NCI-H774 (cell line): ENCODE results near the gene NTM.
"Not testable (repeated sequence)": the region's sequence is repeated elsewhere in the genome, so short reads cannot be mapped to it uniquely, and the experiment has no call there.

Source experiments
- DNase-seq: peaks from one replicate; lab custom pipeline; 2025; lab: John Stamatoyannopoulos, UW

Gene NTM

GRCh38 chr11:132047167-132047566 is 676.8 kb downstream of the NTM start:
- no peak for DNase-seq

DNA sequence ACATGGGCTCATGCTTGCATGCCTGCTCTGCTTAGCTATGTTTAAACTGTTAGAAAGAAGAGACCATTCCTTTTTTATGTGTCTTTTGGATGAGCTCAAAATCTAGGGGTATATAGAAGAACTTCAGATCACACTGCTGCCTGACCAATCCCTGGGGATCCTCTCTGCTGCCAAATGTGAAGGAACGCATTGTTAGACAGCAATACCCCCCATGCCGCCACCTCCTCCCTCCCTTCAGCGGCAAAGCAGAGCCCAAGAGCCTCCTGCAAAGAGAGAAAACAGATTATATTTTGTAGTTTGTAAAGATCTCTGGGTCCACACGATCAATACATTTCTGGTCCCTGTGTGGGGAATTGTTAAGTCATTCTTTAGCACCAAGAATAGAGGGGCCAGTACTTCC is 677.6 kb downstream of the NTM start:
- DNase-seq: no peak

DNA sequence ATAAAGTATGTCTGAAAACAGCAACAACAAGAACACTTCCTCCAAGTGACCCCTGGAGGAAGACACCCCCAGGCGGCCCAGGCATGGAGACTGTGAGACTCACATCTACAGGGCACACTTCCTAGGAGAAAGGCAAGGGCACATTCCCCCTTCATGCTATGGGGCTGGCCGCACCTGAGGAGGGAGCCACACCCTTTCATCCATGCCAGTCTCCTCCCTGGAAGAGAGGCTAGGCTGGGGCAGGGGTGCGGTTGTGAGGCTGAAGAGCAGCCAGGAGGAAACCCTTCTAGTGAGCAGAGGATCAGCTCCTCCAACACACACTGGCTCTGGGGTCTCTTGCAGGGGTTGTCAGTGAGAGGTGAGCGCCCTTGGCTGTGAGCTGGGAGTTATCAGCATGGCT is 678.8 kb downstream of the NTM start:
- no peak for DNase-seq

DNA sequence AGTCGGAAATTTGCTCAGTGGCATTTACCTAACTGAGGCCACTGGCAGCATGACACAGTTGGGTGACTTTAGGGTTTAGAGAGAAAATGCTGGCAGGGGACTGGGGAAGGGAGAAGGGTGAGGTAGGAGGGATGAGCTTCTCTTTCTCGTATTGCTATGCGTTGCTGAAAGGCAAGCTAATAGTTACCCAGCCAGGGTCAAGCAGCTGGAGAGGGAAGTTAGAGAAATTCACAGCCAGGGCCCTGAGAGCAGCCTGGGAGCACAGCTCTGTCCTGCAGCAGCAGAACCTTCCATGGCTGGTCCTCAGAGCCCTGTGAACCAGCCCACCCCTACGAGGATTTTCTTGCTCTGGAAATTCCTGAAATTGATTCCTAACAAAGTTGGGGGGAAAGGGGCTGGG is 679.6 kb downstream of the NTM start:
- DNase-seq: no peak

DNA sequence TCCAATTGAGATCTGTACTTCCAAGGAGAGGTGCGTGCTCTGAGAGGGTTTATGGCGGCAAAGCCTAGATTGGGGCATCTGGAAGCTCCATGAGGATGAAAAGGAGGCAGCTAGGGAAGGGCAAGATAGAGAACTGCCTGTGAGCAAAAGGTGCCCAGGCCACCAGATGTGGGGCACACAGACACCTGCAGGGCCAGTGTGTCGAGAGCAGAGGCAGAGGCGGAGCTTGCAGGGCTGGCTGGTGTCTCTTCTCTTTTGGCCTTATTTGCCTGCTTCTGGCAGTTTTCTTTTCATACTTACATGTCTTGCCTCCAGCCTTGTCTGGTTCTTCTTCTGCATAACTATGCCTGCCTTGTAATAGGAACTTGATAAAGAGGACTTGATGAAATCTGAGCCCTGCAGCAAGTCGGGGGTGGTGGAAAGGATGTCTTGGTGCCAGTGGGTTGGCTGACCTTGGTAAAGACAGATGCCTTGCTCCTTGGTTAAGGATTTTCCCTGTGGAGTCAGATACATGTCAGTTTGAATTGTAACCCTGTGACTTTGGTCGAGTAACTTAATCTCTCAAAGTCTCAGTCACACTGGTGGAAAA is 680.3 kb downstream of the NTM start:
- no peak for DNase-seq

GRCh38 chr11:132051704-132052103 is 681.3 kb downstream of the NTM start:
- DNase-seq: no peak

DNA sequence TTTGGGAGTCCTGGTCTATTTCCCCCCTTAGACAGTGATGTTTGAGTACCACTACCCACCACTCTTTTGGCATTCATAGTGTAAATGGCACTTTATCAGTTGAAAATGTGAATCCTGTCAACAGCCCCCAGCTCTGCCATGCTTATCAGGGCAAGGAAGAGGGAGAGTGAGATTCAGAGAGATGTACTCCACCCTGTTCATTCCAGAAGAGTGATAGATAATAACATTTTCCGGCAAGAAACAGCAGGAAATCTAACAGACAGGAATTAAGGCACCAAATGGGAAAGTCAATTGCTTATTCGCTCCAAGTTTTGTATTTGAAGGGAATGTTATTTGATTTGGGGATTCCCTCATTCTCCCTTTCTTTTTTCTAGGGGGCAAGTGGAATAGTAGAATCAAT is 681.9 kb downstream of the NTM start:
- DNase-seq: no peak

DNA sequence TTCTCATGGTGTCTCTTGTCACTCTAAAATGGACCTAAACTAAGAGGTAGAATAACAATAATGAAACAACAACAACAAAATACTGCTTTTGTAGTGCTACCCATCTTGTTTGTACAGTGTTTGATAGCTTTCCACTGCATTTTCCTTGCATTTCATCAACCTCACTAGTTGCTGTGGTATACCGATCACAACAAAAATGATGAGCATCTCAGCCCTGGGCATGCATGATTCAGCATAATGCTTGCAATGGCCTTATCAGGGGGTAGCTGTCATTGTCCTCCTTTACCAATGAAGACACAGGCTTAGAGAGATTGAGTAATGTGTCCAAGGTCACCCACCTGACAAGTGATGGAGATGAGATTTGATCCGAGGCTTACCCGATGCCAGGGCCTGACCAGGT is 682.5 kb downstream of the NTM start:
- DNase-seq: no peak

GRCh38 chr11:132054822-132055221 is 684.4 kb downstream of the NTM start:
- DNase-seq: no peak

DNA sequence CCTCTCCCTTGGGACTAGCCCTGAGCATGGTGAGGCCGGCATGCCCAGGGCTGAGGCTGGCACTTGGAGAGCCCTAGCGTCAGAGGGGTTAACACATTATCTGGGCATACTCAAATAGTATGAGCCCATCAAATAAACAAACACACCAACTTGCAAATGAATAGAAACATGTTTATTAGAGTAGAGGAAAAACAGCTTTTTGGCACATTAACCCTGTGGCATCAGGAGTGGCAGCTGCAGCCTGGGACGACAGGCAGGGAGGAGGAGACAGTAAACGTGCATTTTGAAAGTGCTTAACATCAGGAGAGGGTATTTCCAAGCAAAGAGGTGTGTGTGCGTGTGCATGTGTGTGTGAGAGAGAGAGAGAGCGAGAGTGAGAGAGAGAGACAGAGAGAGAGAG is 684.9 kb downstream of the NTM start:
- DNase-seq: peak; percentile 15

GRCh38 chr11:132056689-132057088 is 686.3 kb downstream of the NTM start:
- no peak for DNase-seq

DNA sequence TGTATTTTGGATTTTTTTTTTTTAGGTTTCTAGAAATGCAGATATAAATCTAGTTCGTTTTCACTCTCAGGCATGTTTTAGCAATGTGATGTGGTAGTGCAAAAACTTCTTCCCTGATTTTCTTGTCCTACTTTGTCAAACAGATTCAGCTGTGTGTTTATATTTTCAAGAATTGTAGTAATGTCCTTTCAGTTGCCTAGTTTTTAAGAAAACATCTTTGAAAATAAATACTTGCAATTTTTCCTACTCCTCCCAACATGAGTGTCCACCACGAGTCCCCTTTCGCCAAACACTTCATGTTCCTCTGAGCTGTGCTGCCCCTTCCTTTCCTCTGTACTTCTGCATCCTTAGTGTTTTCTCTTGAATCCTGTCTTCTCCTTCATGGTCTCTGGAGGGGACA is 686.9 kb downstream of the NTM start:
- DNase-seq: no peak

- DNase-seq: no peak
Observed at GRCh38 chr11:132058211-132058772, 687.9 kb downstream of the NTM start.

DNA sequence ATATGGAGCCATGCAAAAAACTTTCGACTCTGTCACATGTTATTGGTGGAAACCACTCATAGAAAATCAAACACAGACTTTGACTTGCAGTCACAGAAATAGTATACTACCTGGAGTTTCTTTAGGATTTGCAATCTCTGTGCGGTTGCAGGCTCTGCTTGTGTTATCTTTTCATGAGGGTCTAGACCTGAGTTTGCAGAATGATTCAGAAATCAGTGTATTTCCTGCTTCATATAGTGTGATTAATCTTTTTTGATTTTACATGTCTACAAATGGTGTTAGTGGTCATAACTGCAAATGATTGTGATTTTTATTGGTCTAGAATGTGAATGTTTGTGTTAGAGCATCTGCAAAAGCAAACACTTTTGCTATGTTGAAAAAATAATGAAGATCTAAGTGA is 690.2 kb downstream of the NTM start:
- no peak for DNase-seq

DNA sequence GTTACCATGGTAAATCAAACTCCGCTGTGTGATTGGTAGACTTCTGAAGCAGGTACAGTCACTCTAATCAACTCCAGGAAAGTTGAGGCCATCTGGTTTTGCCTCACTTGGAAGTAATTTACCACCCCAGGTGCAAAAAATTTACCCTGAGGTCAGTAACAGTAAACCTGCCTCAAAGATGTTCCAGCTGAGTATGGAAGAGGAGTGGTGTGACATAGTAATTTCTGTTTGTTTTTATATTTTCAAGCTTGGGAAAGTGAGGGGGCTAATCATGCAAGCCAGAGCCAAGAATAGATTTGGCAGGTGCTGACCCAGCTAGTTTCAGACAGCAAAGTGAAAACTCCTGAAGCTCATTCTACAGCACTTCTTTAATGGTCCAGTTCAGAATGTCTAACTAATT is 691.6 kb downstream of the NTM start:
- no peak for DNase-seq

DNA sequence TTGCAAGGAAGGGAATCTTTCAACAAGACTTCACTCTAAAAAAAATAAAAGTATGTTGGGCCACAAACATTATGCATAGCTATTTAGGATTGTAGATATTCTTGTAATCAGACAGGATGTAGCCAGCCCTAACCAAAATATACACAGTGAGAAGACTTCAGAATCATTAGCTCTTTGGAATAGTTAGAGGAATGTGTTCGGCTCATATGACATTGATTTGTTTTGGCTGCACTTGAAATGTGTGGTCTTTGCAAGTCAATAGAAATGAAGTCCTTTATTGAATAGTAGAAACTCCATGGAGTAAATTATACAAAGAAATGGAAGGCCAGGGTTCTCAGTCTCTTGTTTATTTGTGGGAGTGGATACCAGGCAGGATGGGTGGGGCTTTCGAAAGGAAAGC is 692.1 kb downstream of the NTM start:
- no peak for DNase-seq

DNA sequence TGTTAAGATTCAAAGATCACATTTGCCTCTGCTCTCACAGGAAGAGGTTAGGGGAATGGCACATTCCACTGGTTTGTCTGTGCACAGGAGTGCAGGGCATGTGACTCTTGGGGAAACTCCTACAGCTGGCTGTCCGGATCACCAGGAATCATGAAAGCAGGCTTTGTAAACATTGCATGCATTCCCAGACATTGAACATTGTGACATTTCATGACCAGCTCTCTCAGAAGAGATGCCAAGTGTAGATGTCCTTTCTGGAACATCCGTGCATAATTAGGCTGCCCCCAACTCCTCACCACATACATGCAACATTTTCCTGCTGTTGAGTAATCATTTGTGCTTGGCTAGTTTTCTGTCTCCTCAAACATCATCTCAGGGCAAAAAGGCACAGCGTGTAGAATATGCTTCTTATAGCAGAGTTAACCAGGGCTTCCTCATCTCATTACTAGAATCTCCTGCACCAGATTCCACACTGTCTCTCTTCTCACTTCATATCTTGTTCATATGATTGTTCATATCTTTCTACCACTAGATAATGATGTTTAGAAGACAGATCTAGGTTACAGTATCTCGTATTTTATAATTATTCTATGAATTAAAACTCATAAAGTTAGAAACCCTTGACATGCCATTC is 694.7 kb downstream of the NTM start:
- DNase-seq: no peak

DNA sequence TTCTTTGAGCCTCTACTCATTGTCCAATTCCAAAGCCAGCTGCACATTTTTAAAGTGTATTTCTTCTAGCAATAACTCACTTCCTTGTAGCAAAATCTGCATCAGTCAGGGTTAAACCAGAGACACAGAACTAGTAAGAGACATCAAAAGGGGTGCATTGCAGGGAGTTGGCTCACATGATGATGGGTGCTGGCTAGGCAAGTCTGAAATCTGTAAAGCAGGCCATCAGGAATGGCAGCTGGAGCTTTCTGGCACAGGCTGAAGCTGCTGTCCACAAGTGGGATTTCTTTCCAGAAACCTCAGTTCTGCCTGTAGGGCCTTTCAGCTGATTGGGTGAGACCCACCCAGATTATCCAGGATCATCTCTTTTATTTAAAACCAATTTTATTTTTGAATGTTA is 698.1 kb downstream of the NTM start:
- no peak for DNase-seq

DNA sequence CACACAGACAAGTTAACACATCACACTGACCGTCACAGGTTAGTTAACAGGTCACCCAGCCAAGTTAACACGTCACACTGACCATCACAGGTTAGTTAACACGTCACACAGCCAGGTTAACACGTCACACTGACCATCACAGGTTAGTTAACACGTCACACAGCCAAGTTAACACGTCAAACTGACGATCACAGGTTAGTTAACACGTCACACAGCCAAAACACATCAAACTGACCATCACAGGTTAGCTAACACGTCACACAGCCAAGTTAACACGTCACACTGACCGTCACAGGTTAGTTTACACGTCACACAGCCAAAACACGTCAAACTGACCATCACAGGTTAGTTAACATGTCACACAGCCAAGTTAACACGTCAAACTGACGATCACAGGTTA is 699.2 kb downstream of the NTM start:
- DNase-seq: not testable (repeated sequence)

GRCh38 chr11:132070907-132071306 is 700.5 kb downstream of the NTM start:
- DNase-seq: not testable (repeated sequence)

DNA sequence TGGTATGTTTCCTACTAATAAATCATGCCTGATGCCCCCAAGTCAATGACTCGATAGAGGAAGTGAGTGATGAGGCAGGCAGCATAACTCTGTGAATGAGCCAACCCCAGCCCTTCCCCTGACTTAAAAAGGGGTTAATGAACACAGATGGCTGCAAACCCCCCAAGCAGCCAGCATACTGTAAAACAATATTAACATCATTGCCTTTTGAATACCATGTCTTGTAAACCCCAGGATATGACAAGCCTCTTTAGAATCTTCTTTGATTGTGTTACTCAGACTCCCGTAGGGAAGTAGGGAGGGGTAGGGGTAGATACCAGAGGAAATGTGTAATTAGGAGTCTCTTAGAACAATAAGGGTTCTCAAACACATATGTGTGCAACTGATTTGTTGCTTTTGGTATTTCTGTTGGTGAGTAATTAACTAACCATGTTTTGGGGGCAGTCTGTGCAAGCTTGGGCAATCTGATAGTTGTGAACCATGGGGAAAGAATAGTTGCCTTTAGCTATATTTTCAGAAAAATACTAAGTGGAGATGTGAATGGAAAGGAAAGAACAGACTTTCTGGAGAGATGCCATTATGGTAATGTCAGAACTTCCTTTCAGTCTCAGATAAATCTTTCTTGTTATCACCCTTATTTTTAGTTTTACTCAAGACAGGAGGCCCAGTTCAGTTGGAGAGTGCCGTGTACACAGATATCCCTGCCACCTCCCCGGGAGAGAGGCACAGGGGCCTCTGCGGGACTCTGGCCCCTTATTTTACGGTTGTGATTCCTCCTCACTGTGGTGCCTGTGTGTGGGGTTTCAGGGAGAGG is 701.8 kb downstream of the NTM start:
- DNase-seq: no peak

- DNase-seq: no peak
Observed at GRCh38 chr11:132072858-132073211, 702.4 kb downstream of the NTM start.

DNA sequence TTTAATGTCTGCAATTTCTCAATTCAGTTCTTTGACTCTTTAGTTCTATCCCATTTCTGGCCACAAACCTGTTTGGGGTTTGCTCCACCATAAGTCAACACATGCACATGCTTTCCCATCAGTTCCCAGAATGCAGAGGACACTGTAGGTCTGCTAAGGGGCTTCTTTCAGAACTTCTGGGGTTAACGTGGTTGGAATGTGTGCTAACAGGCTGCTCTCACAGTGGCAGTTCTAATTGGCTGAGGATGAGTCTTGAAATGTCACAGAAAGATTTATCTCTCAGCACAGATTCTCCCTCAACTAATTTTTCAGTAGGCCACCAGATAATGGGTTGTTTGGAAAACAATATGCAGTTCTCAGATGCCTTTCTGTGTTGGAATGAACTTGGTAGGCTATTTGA is 703.4 kb downstream of the NTM start:
- DNase-seq: no peak
